Measurements from ENCODE around the gene UNC79. TPM values are rescaled to one million over a fixed set of nuclear protein-coding genes. Genes with fewer than 3 reads are reported as not detected.
A peak's percentile ranks its signal among the peaks of the same experiment; 100 is the strongest.

Gene UNC79
- total RNA-seq, 4 donors from 2014 or later = under 0.01 to 0.23 (median 0.18) TPM

GRCh38 chr14:93648440-93649168 is 217.9 kb downstream of the UNC79 start:
- intact Hi-C loops (cut with DNase I) = no loop called here
- 58% methylated on average over 5 of the region's 5 CpGs for WGBS
- Histone ChIP-seq H3K4me1 (no peaks in the 10 kb centered on the region), H3K27ac (replicated peaks in 1 of 4) (no peak overlapping the region), H3K27me3 (no peaks in the 10 kb centered on the region), H3K9me3 (no peaks in the 10 kb centered on the region), H3K4me3 (no peak overlapping the region), H3K36me3 (no peaks in the 10 kb centered on the region)
- TF ChIP-seq, protein P1, sequence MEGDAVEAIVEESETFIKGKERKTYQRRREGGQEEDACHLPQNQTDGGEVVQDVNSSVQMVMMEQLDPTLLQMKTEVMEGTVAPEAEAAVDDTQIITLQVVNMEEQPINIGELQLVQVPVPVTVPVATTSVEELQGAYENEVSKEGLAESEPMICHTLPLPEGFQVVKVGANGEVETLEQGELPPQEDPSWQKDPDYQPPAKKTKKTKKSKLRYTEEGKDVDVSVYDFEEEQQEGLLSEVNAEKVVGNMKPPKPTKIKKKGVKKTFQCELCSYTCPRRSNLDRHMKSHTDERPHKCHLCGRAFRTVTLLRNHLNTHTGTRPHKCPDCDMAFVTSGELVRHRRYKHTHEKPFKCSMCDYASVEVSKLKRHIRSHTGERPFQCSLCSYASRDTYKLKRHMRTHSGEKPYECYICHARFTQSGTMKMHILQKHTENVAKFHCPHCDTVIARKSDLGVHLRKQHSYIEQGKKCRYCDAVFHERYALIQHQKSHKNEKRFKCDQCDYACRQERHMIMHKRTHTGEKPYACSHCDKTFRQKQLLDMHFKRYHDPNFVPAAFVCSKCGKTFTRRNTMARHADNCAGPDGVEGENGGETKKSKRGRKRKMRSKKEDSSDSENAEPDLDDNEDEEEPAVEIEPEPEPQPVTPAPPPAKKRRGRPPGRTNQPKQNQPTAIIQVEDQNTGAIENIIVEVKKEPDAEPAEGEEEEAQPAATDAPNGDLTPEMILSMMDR (IDR thresholded peaks at IDR 0.05) = peak; percentile 29 to 46 (median 36)
- no peak for TF ChIP-seq EP300 (IDR thresholded peaks at IDR 0.05)
- no peak for DNase-seq (ENCODE audit: extremely low spot score)

- no peak overlapping the region for H3K27ac ChIP-seq (replicated peaks in 1 of 4)
Measured at GRCh38 chr14:93654599-93654998, 223.9 kb downstream of the UNC79 start.

DNA sequence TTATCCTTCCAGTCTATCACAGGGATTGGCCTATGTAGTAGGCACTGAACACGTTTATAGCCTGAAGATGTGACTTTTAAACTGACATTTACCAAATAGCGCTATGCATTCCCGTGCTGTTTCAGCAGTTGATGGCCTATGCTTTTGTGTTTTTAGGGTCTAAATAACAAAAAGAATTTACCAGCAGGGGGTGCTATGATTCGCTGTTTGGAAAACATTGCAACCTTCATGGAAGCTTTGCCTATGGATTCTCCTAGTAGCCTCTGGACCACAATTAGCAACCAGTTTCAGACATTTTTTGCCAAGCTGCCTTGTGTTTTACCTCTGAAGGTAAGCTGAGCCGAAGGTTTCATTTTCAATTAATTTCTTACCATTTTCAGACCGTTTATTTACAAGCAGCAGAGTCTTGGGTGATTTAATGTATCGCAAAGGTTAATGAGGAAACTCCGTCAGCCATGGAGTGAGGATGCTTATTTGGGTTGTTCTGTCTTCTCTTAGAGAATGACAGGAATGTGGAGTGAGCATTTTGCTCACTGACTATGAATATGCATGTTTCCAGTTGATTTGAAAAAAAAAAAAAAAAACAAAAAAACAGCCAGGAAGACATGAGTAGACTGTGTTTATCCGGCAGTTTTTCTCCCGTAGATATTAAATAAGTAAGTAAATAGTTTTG is 224.5 kb downstream of the UNC79 start:
- Histone ChIP-seq H3K27me3 (no peaks in the 10 kb centered on the region), H3K9me3 (no peaks in the 10 kb centered on the region), H3K36me3 (no peaks in the 10 kb centered on the region), H3K4me1 (peaks cover 0 to 3% (median 0%) of the 10 kb centered on the region in 4 donors), H3K27ac (replicated peaks in 1 of 4) (no peak overlapping the region), H3K4me3 (no peak overlapping the region)
- DNase-seq (ENCODE audit: extremely low spot score) = peak; percentile 21
- intact Hi-C loops (cut with DNase I) = loop anchor here (1.0 to 10.0 kb wide), 3 partner anchors 134 to 370 kb away; partner anchors contain the start of gene OTUB2
- WGBS = 45% methylated on average over 10 of the region's 10 CpGs
- TF ChIP-seq POLR2AphosphoS5 (IDR thresholded peaks at IDR 0.05) = no peak
- TF ChIP-seq, protein P1 (IDR thresholded peaks at IDR 0.05) = peak; percentile 60 to 71 (median 68)

More at GRCh38 chr14:93654599-93654998, 223.9 kb downstream of the UNC79 start:
- H3K4me3 ChIP-seq = no peak overlapping the region
- intact Hi-C loops (cut with DNase I) = loop anchor here (2.0 to 10.0 kb wide), 3 partner anchors 238 to 370 kb away; partner anchors contain the start of gene OTUB2
- 88% methylated on average over 5 of the region's 5 CpGs for WGBS
- no peaks in the 10 kb centered on the region for H3K27me3 ChIP-seq
- TF ChIP-seq POLR2AphosphoS5 (IDR thresholded peaks at IDR 0.05) (no peak), POLR2A (IDR thresholded peaks at IDR 0.05; ENCODE audit: low read depth) (no peak), EP300 (IDR thresholded peaks at IDR 0.05) (no peak)
- TF ChIP-seq, protein P1 (IDR thresholded peaks at IDR 0.05) = no peak
- DNase-seq (ENCODE audit: extremely low spot score) = peak; percentile 17
- no peaks in the 10 kb centered on the region for H3K9me3 ChIP-seq
- H3K36me3 ChIP-seq = no peaks in the 10 kb centered on the region
- H3K4me1 ChIP-seq = peaks cover 0 to 3% (median 0%) of the 10 kb centered on the region in 4 donors

GRCh38 chr14:93657875-93658274 is 227.1 kb downstream of the UNC79 start:
- H3K4me1 ChIP-seq = peaks cover 0 to 3% (median 0%) of the 10 kb centered on the region in 4 donors
- peak overlapping the region in 2 of 4 donors; percentile 15 to 28 for H3K27ac ChIP-seq (replicated peaks in 1 of 4)
- TF ChIP-seq POLR2AphosphoS5 (IDR thresholded peaks at IDR 0.05) = no peak
- TF ChIP-seq, protein P1 (IDR thresholded peaks at IDR 0.05) = no peak
- no peak for TF ChIP-seq POLR2A (IDR thresholded peaks at IDR 0.05; ENCODE audit: low read depth)
- no peak for TF ChIP-seq EP300 (IDR thresholded peaks at IDR 0.05)
- no peaks in the 10 kb centered on the region for H3K36me3 ChIP-seq
- H3K9me3 ChIP-seq = no peaks in the 10 kb centered on the region
- no peak overlapping the region for H3K4me3 ChIP-seq
- intact Hi-C loops (cut with DNase I) = loop anchor here (10.0 kb wide), 1 partner anchor 367 kb away; the partner anchor contains the start of gene OTUB2
- no peaks in the 10 kb centered on the region for H3K27me3 ChIP-seq
- DNase-seq (ENCODE audit: extremely low spot score) = no peak
- WGBS = 70% methylated on average over 6 of the region's 6 CpGs

Measured in esophagus muscularis mucosa (tissue), 4 donors.